Natural killer cell (primary cell): ENCODE results near the gene POC1A. TPM values are rescaled to one million over a fixed set of nuclear protein-coding genes. Genes with fewer than 3 reads are reported as not detected.

ENCODE experiments used
- ATAC-seq, 3 donors: fragments of 150-1000 bp in 2 of 3; fragments of 200-7000 bp in 1 of 3; cut with Tn5 transposase; 1 replicate in 1 of 3; 2 replicates in 2 of 3; pipeline ENCODE4 v1.10.0; 2021; ENCODE audit warnings: mild to moderate bottlenecking in 2 of 3, moderate library complexity in 2 of 3
- DNase-seq, 2 donors: peaks; one replicate each; pipeline versions ENCODE4 v3.0.0 to v3.0.0-alpha.2; 2013 to 2021; ENCODE audit warnings: mixed read lengths in 1 of 2
- H3K27ac ChIP-seq: one replicate; pipeline ENCODE4 v1.5.1; 2013; ENCODE audit warnings: mild to moderate bottlenecking, low read length
- H3K27me3 ChIP-seq: one replicate; pipeline ENCODE4 v1.6.1; 2013; ENCODE audit warnings: low read length; ENCODE audit not compliant: control insufficient read depth, insufficient read depth
- H3K36me3 ChIP-seq: one replicate; pipeline ENCODE4 v1.6.1; 2013; ENCODE audit warnings: low read length; ENCODE audit not compliant: control insufficient read depth, insufficient read depth
- H3K4me1 ChIP-seq: one replicate; pipeline ENCODE4 v1.6.1; 2013; ENCODE audit warnings: low read length; ENCODE audit not compliant: control insufficient read depth, insufficient read depth
- H3K4me3 ChIP-seq: one replicate; pipeline ENCODE4 v1.5.1; 2013; ENCODE audit warnings: low read length
- H3K9me3 ChIP-seq: one replicate; pipeline ENCODE4 v1.6.1; 2013; ENCODE audit warnings: low read length; ENCODE audit not compliant: control insufficient read depth, insufficient read depth
- H3K27ac Mint-ChIP-seq, 2 donors: one replicate each; pipeline ENCODE4 v1.8.0; 2022; ENCODE audit warnings: mild to moderate bottlenecking in 2 of 2, mixed read lengths in 2 of 2, moderate library complexity in 1 of 2
- H3K27me3 Mint-ChIP-seq, 2 donors: one replicate each; pipeline ENCODE4 v1.8.0; 2022; ENCODE audit warnings: low read depth in 2 of 2, mixed read lengths in 2 of 2
- H3K36me3 Mint-ChIP-seq: one replicate; pipeline ENCODE4 v1.8.0; 2022; ENCODE audit warnings: mixed read lengths
- H3K4me1 Mint-ChIP-seq, 2 donors: one replicate each; pipeline ENCODE4 v1.8.0; 2022; ENCODE audit warnings: mixed read lengths in 2 of 2
- H3K4me3 Mint-ChIP-seq: one replicate; pipeline ENCODE4 v1.8.0; 2022; ENCODE audit warnings: mild to moderate bottlenecking, moderate library complexity, mixed read lengths
- H3K9me3 Mint-ChIP-seq, 2 donors: one replicate each; pipeline ENCODE4 v1.8.0; 2022; ENCODE audit warnings: mixed read lengths in 2 of 2
- CTCF ChIP-seq: fragments of 200-600 bp; IDR thresholded peaks from one replicate; pipeline ENCODE4 v1.8.0; 2022; ENCODE audit warnings: antibody characterized with exemption
- WGBS: methylation state at CpG from one replicate; pipeline ENCODE4 v1.1.7; 2013; ENCODE audit warnings: missing lambda C conversion rate; ENCODE audit not compliant: insufficient coverage; 5-methylcytosine and 5-hydroxymethylcytosine counted together
- intact Hi-C: fragments of 100-400 bp; cut with micrococcal nuclease; formaldehyde crosslinking; loops from one replicate; pipeline ENCODE4 v1.14.2; 2022
- total RNA-seq, 4 donors: library from RNA; stranded (reverse); fragments of 120-200 nt in 1 of 4; gene quantifications; one replicate each; pipeline versions ENCODE4 v1.2.3 to v1.2.4, GENCODE V29; 2013 to 2022

The POC1A gene
- total RNA-seq, result 1 to 10 TPM; 1.3 to 2.6 (median 2.4) TPM
- total RNA-seq (2013), result 1.1 TPM

GRCh38 chr3:52154135-52155094 lies at the start of gene POC1A:
POC1A (minus strand) TSS chr3:52154423; CDS start chr3:52154372, 51 bp downstream.
- no peaks in the 10 kb centered on the region for H3K9me3 ChIP-seq
- intact Hi-C loops, result loop anchor here (1.0 to 2.0 kb wide), 3 partner anchors 44 to 212 kb away; partner anchors contain the start of genes ALAS1 and PARP3
- peak within 1 kb of the TSS; percentile 71 for H3K27ac ChIP-seq
- Mint-ChIP-seq H3K9me3 (no peaks in the 10 kb centered on the region), H3K4me1 (peaks cover 10 to 14% of the 10 kb centered on the region in 2 donors), H3K4me3 (peak within 1 kb of the TSS; percentile 95), H3K36me3 (no peaks in the 10 kb centered on the region), H3K27ac (peak within 1 kb of the TSS; percentile 87 to 96), H3K27me3 (no peaks in the 10 kb centered on the region)
- no peaks in the 10 kb centered on the region for H3K36me3 ChIP-seq
- under 1% methylated on average over 83 of the region's 83 CpGs for WGBS
- DNase-seq, result peak; percentile 89 to 91
- H3K4me1 ChIP-seq, result peaks cover 16% of the 10 kb centered on the region
- ATAC-seq, result peak; percentile 89 to 92 (median 91)
- TF ChIP-seq CTCF, result peak; percentile 27
- H3K27me3 ChIP-seq, result no peaks in the 10 kb centered on the region
- H3K4me3 ChIP-seq, result peak within 1 kb of the TSS; percentile 88

GRCh38 chr3:52203701-52204100 lies 49.5 kb upstream of the POC1A start:
- no peaks in the 10 kb centered on the region for H3K27me3 ChIP-seq
- no peak for TF ChIP-seq CTCF
- ATAC-seq, result no peak
- no peak overlapping the region for H3K27ac Mint-ChIP-seq
- H3K4me1 ChIP-seq, result peaks cover 18% of the 10 kb centered on the region
- intact Hi-C loops, result no loop called here
- no peaks in the 10 kb centered on the region for H3K9me3 Mint-ChIP-seq
- peaks cover 28% of the 10 kb centered on the region for H3K36me3 Mint-ChIP-seq
- WGBS, result 100% methylated on average over 1 of the region's 1 CpG
- no peak overlapping the region for H3K4me3 Mint-ChIP-seq
- H3K27me3 Mint-ChIP-seq, result no peaks in the 10 kb centered on the region
- peaks cover 10 to 24% of the 10 kb centered on the region in 2 donors for H3K4me1 Mint-ChIP-seq
- DNase-seq, result no peak
- H3K4me3 ChIP-seq, result no peak overlapping the region
- no peaks in the 10 kb centered on the region for H3K9me3 ChIP-seq
- no peak overlapping the region for H3K27ac ChIP-seq
- peaks cover 67% of the 10 kb centered on the region for H3K36me3 ChIP-seq

- H3K36me3 Mint-ChIP-seq, result peaks cover 24% of the 10 kb centered on the region
- intact Hi-C loops, result no loop called here
- peaks cover 56% of the 10 kb centered on the region for H3K36me3 ChIP-seq
- H3K27me3 ChIP-seq, result no peaks in the 10 kb centered on the region
- peaks cover 27% of the 10 kb centered on the region for H3K4me1 ChIP-seq
- H3K9me3 Mint-ChIP-seq, result no peaks in the 10 kb centered on the region
- H3K27ac ChIP-seq, result no peak overlapping the region
- no peaks in the 10 kb centered on the region for H3K27me3 Mint-ChIP-seq
- H3K4me1 Mint-ChIP-seq, result peaks cover 18 to 35% of the 10 kb centered on the region in 2 donors
- no peak for DNase-seq
- H3K4me3 ChIP-seq, result no peak overlapping the region
- no peaks in the 10 kb centered on the region for H3K9me3 ChIP-seq
- TF ChIP-seq CTCF, result no peak
- no peak for ATAC-seq
- H3K4me3 Mint-ChIP-seq, result no peak overlapping the region
- 84% methylated on average over 4 of the region's 4 CpGs for WGBS
- peak overlapping the region; percentile 26 for H3K27ac Mint-ChIP-seq
Measured at GRCh38 chr3:52202384-52203077, 48.3 kb upstream of the POC1A start.
